Stimulated activated CD8-positive, alpha-beta memory T cell treated with anti-CD3 and anti-CD28 coated beads, Interleukin-7, amount 100 ng/mL, for 24 hours (primary cell): ENCODE measurements around the gene ELFN2.
"Not testable (repeated sequence)": the region's sequence is repeated elsewhere in the genome, so short reads cannot be mapped to it uniquely, and the experiment has no call there.

Experiments used
- DNase-seq: peaks from one replicate; pipeline ENCODE4 v3.0.0-alpha.2; 2020; ENCODE audit warnings: low read depth

ELFN2 gene

DNA sequence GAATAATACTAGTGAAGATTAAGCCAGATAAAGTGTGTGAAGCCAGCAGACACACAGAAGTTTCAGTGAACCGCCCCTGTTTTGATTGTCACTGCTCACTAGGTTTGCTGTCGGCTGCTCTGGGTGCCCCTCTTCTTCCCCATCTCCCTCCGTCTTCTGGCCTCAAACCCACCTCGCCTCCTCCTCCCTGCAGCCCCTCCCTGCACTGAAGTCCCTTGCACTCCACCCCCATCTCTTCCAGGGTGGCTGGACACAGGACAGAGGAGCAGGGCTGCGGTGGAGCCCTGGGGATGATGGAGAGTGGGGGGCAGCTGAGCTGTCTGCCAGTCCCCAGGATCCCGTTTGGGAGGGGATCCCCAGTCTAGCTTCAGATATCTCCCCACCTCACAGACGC, 91.5 kb downstream of the ELFN2 start:
- no peak for DNase-seq

DNA sequence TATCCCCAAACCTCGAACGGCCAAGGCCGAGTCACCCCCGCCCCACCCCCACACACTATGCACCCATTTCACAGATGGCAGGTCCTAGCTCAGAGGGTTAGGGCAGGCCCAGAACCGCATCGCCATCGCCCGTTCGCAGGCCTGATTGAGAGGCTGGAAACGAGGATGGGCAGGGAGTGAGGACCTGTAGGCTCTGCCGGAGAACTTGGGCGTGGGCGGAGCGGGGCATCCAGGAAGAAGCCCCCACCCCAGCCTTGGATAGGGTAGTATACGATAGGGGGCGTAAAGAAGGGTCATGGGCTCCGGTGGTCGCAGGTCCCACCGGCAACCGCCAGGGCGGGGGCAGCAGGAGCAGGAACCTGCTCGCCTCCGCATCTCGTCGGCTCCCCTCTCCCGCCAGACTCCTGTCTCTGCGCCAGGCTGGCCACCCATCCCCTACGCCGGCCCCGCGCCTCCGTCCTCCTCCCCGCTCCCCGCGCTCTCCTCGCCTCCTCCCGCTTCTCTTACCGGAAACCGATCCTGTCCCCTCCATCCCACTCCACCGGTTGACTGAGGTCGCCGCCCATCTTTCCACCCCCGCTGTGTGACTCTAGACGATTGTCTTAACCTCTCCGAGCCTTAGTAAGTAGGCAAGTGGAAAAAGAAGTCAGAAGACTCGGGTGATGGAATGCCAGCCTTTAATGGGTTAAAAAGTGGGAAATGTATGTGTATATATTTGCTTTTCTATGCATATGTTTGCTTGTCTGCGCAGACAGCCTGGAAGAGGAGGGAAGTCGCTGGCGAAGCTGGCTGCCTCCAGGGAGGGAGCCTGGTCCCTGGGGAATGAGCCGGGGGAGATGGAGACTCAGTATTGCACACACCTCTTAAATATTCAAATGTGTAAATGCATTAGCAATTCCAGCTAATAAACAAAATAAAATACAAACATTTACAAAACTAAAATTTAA, 92.1 kb downstream of the ELFN2 start:
- DNase-seq = no peak

DNA sequence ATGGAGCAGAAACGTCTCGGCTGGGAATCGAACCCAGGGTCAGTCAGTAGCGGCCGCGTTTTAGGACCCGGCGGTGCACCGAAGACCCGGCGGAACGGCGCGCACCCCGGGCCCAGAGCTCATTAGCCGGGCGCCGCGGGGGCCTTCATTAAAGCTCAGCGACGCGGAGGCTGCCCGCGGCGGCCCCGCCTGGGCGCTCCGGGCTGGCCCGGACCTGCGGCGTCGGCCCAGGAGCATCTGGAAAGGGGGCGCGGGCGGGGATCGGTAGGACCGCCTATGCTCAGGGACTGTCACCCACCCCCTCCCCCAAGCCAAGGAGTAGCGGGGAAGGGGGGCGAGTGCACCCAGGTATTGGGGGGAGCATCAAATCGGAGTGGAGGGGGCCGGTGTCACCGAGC, 92.8 kb downstream of the ELFN2 start:
- DNase-seq = no peak

DNA sequence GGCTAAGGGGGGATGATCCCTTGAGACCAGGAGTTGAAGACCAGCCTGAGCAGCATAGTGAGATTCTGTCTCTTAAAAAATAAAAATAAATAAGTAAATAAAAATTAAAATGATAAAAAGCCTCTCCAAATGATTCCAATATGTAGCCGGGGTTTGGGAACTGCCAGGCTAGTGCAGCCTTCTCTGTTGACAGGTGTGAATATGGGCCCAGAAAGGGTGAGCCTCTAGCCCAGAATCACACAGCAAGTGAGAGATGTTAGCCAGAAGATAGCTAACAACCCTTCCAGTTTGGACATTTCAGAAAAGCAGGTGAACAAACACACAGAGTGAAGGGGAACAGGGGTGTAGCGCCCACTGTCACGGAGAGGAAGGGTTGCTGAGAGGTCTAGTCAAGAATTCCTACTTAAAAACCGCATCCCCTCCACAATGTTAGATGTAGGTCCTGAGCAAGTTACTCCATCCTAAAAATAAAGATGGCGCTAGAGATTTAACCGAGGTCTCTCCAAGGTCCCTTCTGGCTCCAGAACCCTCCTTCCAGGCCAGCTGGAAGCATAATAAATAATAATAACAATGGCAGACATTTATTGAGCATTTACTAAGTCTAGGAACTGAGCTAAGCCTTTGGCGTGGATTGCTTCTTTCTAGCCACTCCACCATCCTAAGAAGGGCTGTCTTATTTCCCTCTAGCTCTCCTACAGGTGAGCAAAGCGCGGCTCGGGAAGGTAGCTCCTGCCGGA, 93.4 kb downstream of the ELFN2 start:
- DNase-seq = no peak

DNA sequence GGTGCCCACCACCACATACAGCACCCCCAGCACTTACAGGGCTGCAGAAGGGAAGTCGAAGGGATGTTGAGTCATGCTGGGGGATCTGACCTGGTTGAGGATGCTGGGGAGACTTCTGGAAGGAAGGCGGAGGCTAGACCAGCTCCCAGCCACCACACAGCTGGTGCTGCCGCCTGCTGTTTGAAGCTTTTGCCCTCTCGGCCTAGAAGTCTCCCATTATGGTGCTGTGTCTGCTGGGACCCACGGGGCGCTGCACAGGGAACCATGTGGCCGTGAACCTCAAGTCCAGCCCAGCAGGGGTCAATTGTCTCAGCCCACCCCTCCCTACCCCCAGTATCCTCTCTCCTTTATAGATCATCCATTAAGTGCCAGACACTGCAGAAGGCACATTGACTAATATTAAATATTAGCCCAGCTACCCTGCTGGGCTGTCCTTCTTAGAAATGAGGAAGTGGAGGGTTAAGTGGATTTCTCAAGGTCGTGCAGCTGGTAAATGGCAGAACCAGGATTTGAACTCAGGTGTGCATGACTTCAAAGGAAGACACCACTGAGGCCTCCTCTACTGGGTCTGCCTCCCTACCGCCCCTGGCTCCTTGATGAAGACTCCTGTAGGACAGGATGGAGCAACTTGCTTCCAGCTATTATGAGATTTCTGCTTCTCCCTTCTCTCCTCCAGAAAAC, 95.3 kb downstream of the ELFN2 start:
- no peak for DNase-seq

DNA sequence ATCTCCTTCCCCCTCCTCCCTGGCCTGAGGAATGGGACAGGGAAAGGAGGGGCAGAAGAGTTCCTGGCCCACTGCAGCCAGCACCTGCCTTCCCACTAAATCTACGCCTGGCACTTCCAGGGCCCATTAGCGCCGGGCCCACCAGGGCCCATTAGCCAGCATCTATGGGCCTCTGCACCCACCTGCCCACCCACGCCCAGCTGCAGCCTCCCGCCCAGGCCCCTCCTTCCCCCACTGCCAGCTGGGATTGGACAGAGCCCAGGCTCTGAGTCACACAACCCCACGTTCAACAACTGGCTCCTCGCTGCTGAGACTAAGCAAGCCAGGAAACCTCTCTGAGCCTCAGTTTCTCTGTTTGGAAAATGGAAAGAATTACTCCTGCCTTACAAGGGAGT, 96.2 kb downstream of the ELFN2 start:
- no peak for DNase-seq

DNA sequence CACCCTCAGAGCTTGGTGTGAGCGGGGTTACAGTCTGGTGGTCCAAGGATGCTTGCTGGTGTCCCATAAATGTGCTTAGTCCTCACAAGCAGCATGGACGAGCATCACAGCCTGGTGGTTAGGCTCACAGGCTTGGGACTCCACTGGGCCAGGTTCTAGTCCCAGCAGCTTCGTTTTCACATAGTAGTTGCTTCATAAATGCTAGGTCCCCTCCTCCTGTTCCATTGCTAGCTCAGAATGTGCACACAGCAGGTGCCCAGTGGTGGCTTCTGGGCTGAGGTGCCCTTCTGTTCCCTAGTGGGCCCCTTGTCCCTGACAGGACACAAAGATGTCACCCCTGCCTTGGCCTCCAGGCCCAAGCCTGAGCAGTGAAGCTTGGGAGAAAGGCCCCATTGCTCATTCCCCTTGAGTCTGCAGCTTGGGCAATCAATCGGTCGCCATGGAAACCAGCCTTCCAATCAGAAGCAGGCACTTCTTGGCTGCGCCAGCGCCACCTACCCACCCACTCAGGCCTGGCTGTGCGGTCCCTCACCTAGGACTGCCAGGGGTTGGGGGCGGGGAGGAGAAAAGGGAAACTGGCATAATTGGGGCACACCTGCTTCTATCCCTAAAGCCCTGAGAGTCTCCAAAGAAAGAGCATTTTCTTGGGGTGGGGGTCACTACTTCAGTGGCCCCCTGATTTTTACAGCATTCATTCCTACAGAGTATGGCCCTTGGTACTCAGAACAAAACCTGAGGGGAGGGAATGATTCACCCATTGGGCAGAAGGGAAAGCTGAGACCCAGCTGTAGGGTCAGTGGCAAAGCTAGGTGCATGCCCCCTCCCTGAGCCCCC, 96.9 kb downstream of the ELFN2 start:
- no peak for DNase-seq

DNA sequence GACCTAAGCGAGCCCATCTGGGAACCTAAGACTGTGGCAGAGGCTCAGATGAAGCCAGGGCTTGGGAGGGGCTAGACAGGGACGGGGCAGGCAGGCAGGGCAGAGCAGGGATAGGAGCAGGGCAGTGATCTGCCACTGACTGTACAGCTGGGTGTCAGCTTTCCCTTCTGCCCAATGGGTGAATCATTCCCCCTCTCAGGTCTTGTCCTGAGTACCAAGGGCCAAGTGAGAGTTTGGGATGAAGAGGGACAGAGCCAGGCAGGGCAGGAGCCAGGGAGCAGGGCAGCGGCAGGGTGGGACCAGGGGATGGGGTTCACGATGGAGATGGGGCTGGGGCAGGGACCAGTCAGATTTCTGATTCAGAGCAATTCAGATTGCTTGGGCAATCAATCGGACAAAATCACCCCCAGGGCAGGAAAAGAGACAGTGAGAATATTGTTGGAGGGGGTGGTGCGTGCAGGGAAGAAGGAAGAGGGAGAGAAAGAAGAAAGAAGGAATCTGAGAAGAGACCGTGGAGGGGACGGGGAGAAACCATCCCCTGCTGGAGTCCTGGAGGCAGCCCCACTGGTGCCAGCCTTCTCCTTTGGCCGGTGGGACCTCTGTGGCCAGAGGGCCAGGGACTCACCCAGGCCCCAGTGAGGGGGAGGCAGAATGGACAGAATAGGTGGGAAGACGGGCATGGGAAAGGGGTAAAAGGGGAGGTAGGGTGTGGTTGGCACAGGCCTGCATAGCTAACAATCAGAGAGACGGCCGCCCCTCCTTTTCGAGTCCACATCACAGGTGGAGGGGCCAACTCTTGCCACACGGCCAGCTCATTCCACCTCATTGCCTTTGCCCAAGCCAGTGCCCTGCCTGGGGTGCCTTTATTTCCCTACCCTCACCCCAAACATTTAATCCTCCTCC, 97.8 kb downstream of the ELFN2 start:
- no peak for DNase-seq

DNA sequence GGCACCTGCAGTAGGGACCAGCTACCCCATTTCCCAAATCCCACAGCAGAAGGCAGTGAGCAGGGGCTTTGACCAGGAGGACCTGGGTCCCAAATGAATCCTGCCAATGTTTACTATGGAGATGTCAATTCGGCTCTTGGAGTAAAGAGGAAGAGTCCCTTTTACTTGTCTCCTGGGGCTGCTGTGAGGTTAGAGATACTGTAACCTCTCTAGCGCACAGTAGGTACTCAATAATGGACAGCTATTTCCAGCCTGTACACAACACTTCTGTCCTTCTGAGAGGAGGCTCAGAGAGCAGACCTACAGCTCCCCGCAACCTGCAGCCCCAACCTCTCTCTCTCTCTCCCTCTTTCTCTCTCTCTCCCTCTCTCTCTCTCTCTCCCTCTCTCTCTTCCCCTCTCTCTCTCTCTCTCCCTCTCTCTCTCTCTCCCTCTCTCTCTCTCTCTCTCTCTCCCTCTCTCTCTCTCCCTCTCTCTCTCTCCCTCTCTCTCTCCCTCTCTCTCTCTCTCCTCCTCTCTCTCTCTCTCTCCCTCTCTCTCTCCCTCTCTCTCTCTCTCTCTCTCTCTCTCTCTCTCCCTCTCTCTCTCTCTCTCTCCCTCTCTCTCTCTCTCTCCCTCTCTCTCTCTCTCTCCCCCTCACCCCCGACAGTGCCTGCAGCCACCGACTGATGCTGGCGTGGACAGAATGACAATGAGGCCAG, 98.6 kb downstream of the ELFN2 start:
- not testable (repeated sequence) for DNase-seq

DNA sequence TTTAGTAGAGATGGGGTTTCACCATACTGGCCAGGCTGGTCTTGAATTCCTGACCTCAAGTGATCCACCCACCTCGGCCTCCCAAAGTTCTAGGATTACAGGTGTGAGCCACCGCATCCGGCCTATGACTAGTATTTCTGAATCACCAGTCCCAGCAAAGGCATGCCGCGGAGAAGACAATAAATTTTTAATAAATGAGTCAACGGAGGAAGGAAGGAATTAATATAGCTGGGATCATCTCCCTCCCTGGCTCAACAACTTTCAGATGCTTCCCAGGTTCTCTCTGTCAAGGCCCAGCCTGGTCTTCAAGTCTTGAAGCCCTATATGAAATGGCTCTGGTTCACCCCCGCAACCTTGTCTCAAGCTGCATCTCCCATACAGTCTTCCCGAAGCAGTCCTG, 99.3 kb downstream of the ELFN2 start:
- no peak for DNase-seq

DNA sequence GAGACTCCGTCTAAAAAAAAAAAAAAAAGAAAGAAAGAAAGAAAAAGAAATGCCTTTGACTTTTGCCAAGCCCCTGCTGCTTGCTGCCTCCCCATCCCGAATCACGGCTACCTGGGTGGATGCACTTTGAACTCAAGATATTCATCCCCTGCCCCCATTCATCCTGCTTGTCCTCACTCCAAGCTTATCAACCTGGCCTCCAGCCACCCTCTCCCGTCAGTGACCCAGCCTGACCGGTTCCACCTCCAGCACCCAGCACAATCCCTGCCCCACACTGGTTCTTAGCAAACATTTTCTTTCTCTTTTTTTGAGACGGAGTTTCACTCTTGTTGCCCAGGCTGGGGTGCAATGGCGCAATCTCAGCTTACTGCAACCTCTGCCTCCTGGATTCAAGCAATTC, 100.6 kb downstream of the ELFN2 start:
- DNase-seq = no peak

DNA sequence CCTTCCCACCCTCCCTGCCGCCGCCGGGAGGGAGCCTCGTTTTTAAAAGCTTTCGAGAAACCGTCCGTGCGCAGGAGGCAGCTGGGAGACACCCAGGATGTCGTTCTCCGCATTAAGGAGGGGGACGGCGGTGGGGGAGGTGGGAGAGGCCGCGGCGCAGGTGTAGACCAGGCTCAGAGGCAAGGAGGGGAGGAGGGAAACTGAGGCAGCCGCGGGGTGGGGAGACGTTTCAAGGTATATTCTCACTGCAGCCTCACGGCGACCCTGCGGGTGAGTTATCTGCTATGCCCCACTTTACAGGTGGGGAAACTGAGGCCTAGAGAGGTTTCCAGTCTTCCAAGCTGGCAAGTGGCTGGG, 102.3 kb downstream of the ELFN2 start:
- DNase-seq = no peak

DNA sequence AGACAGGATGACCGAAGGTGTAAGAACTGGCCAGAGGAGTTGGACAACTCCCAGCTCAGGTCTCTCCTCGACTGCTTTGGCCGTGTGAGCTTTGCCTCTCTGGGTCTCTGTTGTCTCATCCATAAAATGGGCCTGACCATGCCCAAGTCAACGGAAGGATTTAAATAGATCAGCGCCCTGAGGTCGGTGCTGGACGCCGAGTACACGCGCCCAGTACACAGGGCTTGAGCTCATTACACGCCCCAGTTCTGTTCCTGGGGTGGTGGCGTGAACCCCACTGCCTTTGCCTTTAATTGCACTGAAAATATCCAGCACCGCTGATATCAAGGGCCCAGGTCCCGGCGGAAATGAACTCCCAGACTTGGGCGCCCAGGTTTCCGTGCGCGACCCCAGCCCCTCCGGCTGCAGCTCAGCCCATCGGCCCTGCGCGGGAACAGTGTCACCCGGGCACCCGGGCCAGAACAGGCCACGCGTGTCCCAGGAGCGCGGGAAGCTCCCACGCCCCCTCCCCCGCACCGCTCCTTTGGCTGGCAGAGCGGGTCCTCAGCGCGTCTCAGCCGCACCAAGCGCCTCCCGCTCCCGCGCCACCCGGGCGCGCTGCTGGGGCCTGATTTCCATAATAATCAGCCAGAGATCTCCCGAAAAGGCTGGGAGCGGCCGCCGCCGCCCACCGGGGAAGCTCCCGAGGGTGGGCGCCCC, 102.8 kb downstream of the ELFN2 start:
- no peak for DNase-seq

DNA sequence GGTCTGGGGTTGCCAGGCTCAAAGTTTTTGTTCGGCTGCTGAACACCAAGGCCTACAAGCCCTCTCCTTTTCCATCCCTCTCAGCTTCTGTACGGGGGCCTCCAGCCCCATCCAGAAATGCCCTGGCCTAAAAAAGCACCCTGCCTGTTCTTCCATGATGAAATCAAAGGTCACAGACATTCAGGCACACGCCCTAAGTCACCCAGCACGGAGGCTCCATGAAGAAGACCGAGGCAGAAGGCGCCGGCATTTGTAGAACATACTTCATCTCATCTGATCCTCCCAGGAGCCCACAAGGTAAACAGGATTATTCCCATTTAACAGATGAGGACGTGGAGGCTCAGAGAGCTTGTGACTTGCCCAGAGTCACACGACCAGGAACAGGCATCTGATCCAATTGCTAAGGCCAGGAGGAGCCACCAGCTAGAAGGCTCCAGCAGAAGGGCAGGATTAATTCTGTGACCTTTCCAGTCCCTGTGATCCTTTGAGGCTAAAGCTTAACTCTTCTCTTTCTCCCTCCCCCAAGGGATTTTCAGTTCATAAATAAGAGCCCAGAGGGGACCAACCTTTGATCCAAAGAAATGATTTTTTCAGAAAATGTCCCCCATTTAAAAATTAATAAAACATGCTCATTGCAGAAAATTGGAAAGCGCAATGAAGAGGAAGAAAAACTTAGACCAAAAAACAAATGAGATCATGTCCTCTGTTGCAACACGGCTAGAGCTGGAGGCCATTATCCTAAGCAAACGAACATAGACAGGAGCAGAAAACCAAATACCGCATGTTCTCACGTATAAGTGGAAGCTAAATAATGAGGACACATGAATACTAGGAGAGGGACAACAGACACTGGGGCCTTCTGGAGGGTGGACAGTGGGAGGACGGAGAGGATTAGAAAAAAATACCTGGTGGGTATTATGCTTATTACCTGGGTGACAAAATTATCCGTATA, 106.3 kb downstream of the ELFN2 start:
- no peak for DNase-seq

DNA sequence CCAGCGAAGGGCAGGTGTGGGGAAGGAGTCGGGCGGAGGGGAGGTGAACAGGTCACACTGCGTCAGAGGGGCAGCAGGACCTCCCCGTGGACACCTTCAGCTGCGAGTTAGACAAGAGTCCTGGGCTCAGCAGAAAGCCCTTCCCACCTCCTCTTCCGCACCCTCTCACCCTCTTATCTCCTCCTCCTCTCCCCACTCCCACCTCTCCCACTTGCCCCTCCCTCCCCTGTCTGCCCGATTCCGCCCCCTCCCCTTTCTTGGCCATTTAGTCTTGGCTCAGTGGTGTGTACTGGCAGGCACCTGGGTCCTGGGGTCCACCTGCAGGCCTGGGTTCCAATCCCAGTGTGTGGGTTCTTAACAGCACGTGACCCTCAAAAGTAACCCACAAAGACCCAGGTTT, 107.8 kb downstream of the ELFN2 start:
- no peak for DNase-seq

DNA sequence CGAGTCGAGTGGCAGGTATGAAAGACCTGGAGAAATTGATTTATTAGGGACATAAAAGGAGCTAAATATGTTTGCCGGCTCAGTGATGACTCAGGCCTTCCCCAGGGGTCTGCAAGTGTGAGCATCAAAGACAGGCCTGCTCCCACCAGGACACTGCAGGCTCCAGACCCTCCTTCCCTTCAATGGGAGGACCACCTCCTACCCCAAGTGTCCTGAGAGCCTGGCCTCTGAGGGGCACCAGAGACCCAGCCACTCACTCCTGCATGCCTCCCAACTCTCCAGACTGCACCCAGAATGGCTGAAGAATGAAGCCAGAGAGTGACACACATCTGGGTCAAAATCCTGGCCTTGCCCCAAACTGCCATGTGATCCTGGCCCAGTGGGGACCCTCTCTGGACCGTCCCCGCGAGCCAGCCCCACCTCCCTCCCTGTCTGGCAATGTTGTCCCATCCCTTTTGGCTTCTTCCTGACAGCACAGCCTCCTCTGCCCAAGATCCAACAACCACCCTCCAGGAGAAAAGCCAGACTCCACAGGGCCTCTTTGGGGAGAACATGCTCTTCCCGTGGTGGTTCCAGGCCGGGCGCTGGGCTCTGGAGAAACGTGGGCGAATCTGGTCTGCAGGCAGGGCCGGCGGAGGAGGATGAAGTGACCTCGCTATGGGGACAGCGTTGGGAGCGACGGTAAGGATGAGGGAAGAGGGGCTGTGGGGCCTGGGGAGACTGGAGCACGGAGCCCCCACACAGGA, 108.7 kb downstream of the ELFN2 start:
- no peak for DNase-seq
